CD4-positive, alpha-beta T cell (primary cell): ENCODE measurements around the gene AHNAK. TPM values are rescaled to one million over a fixed set of nuclear protein-coding genes. Genes with fewer than 3 reads are reported as not detected.

ENCODE experiments used
- ATAC-seq: fragments of 200-7000 bp; cut with Tn5 transposase; one replicate; pipeline ENCODE4 v1.10.0; 2022; ENCODE audit warnings: mild to moderate bottlenecking; ENCODE audit not compliant: poor library complexity
- CTCF ChIA-PET: fragments of 350-600 bp; sonication (Branson Sonifier 250); formaldehyde crosslinking; loops from one replicate; lab custom pipeline; 2021; ENCODE audit warnings: antibody characterized with exemption, inconsistent platforms; lab: Charles Lee
- POLR2A ChIA-PET: fragments of 350-600 bp; sonication (Branson Sonifier 250); formaldehyde crosslinking; loops from one replicate; lab custom pipeline; 2021; ENCODE audit warnings: antibody characterized with exemption, inconsistent platforms; lab: Charles Lee
- DNase-seq, 14 experiments: peaks; one replicate each; pipeline ENCODE4 v3.0.0-alpha.2; 2013 to 2020; ENCODE audit warnings: mixed read lengths in 2 of 14
- H3K27ac ChIP-seq, 2 donors: one replicate each; pipeline versions ENCODE4 v1.5.1 to v1.7.0; 2013; ENCODE audit warnings: low read length in 2 of 2, low read depth in 1 of 2, mild to moderate bottlenecking in 1 of 2
- H3K27me3 ChIP-seq, 2 experiments: 1 replicate in 1 of 2; 2 replicates in 1 of 2; pipeline versions ENCODE4 v1.6.1 to v1.7.0; 2013; ENCODE audit warnings: low read length in 2 of 2, control low read depth in 1 of 2, mild to moderate bottlenecking in 1 of 2, moderate library complexity in 1 of 2; ENCODE audit not compliant: insufficient read depth in 2 of 2, control insufficient read depth in 1 of 2
- H3K36me3 ChIP-seq: one replicate; pipeline ENCODE4 v1.6.1; 2013; ENCODE audit warnings: low read length, control low read depth; ENCODE audit not compliant: insufficient read depth
- H3K4me1 ChIP-seq: one replicate; pipeline ENCODE4 v1.6.1; 2013; ENCODE audit warnings: low read length, control low read depth; ENCODE audit not compliant: insufficient read depth
- H3K4me3 ChIP-seq: one replicate; pipeline ENCODE4 v1.5.1; 2013; ENCODE audit warnings: mild to moderate bottlenecking, low read length, moderate library complexity
- H3K9me3 ChIP-seq, 2 experiments: 1 replicate in 1 of 2; 2 replicates in 1 of 2; pipeline versions ENCODE4 v1.6.1 to v1.7.0; 2013; ENCODE audit warnings: low read length in 2 of 2, mild to moderate bottlenecking in 2 of 2, control low read depth in 1 of 2, moderate library complexity in 1 of 2; ENCODE audit not compliant: control insufficient read depth in 1 of 2, insufficient read depth in 1 of 2
- H3K27ac Mint-ChIP-seq: one replicate; pipeline ENCODE4 v1.8.0; 2020; ENCODE audit warnings: mixed read lengths
- H3K27me3 Mint-ChIP-seq: one replicate; pipeline ENCODE4 v1.8.0; 2021; ENCODE audit warnings: mixed read lengths
- H3K36me3 Mint-ChIP-seq: one replicate; pipeline ENCODE4 v1.8.0; 2021; ENCODE audit warnings: low read depth, mixed read lengths
- H3K4me1 Mint-ChIP-seq: one replicate; pipeline ENCODE4 v1.8.0; 2021; ENCODE audit warnings: low read depth, mixed read lengths
- H3K4me3 Mint-ChIP-seq: one replicate; pipeline ENCODE4 v1.8.0; 2020; ENCODE audit warnings: mild to moderate bottlenecking, mixed read lengths
- H3K9me3 Mint-ChIP-seq: one replicate; pipeline ENCODE4 v1.8.0; 2020; ENCODE audit warnings: mixed read lengths
- CTCF ChIP-seq: fragments of 200-600 bp; IDR thresholded peaks from one replicate; pipeline ENCODE4 v1.8.0; 2022; ENCODE audit warnings: antibody characterized with exemption, mild to moderate bottlenecking
- intact Hi-C, 2 experiments: fragments of 100-400 bp; cut with DNase I in 1 of 2; cut with micrococcal nuclease in 1 of 2; formaldehyde crosslinking; loops; one replicate each; pipeline versions ENCODE4 v1.15.1 to v1.9.0; 2023 to 2025; cut with DNase I, micrococcal nuclease
- total RNA-seq, 174 experiments: library from RNA in 2 of 174; stranded (reverse) in 2 of 174; gene quantifications; one replicate each; pipeline ENCODE4 v1.2.3 and lab custom pipeline; 2021 to 2026

AHNAK gene
- total RNA-seq, 2 experiments from 2014 or later = 320 to 332 TPM

- CTCF ChIA-PET = no interaction called here
Observed at GRCh38 chr11:62399878-62400266, 146.7 kb downstream of the AHNAK start.

DNA sequence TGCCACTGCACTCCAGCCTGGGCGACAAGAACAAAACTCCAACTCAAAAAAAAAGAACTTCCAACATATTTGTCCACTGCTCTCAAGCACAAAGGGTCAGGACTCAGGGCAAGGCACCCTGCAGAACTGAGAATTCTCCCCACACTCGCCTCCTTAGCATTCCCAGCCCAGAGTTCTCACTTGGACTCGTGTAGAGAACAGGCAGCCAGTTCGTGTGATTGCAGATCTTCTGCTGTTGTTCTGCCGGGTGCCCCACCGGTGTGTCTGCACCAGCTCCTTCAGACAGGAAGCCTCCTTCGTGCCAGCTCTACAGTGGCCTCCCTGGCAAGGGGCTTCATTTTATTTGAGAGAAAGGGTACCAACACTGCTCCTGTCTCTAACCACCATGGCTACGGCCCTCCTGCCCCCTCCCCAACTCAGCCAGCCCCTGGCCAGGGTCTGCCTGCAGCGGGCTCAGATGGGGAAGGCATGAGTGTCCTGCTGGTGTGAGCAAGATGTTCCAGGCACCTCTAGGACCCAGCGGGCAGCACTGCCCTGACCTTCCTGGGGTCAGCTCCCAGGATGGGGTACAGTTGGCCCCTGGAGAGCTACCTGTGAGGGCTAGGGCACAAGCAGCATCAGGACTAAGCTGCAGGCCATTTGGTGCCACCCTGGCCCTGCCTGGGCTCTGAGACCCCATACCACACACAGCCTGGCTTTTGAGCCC, 147.3 kb downstream of the AHNAK start:
- no peak for TF ChIP-seq CTCF
- Mint-ChIP-seq H3K4me3 (no peak overlapping the region), H3K27me3 (no peaks in the 10 kb centered on the region), H3K36me3 (no peaks in the 10 kb centered on the region), H3K4me1 (peaks cover 35% of the 10 kb centered on the region), H3K27ac (no peak overlapping the region), H3K9me3 (no peaks in the 10 kb centered on the region)
- Histone ChIP-seq H3K27me3 (no peaks in the 10 kb centered on the region), H3K27ac (no peak overlapping the region), H3K4me1 (peaks cover 41% of the 10 kb centered on the region), H3K4me3 (no peak overlapping the region), H3K9me3 (no peaks in the 10 kb centered on the region), H3K36me3 (no peaks in the 10 kb centered on the region)
- no peak for ATAC-seq
- POLR2A ChIA-PET = interaction anchor here (1.3 kb wide), 1 partner anchor 175 kb away, joined by 4 read pairs; the partner anchor contains the start of gene EEF1G
- intact Hi-C loops = loop anchor here in 1 of 2 experiments (5.0 to 10.0 kb wide), 2 partner anchors 463 to 485 kb away; partner anchors contain the start of gene SLC3A2
- CTCF ChIA-PET = no interaction called here
- DNase-seq = peak in 2 of 14 experiments; percentile 19 to 43

More at GRCh38 chr11:62399878-62400266, 146.7 kb downstream of the AHNAK start:
- Histone ChIP-seq H3K27ac (no peak overlapping the region), H3K4me1 (peaks cover 41% of the 10 kb centered on the region), H3K4me3 (no peak overlapping the region), H3K27me3 (no peaks in the 10 kb centered on the region), H3K36me3 (no peaks in the 10 kb centered on the region), H3K9me3 (no peaks in the 10 kb centered on the region)
- intact Hi-C loops = loop anchor here in 1 of 2 experiments (5.0 to 10.0 kb wide), 2 partner anchors 462 to 485 kb away; partner anchors contain the start of gene SLC3A2
- H3K9me3 Mint-ChIP-seq = no peaks in the 10 kb centered on the region
- H3K27ac Mint-ChIP-seq = no peak overlapping the region
- no peak for TF ChIP-seq CTCF
- ATAC-seq (no peak), DNase-seq (no peak)
- H3K27me3 Mint-ChIP-seq = no peaks in the 10 kb centered on the region
- POLR2A ChIA-PET = interaction anchor here (1.3 kb wide), 1 partner anchor 174 kb away, joined by 4 read pairs; the partner anchor contains the start of gene EEF1G
- H3K36me3 Mint-ChIP-seq = no peaks in the 10 kb centered on the region
- H3K4me1 Mint-ChIP-seq = peaks cover 31% of the 10 kb centered on the region
- no peak overlapping the region for H3K4me3 Mint-ChIP-seq

DNA sequence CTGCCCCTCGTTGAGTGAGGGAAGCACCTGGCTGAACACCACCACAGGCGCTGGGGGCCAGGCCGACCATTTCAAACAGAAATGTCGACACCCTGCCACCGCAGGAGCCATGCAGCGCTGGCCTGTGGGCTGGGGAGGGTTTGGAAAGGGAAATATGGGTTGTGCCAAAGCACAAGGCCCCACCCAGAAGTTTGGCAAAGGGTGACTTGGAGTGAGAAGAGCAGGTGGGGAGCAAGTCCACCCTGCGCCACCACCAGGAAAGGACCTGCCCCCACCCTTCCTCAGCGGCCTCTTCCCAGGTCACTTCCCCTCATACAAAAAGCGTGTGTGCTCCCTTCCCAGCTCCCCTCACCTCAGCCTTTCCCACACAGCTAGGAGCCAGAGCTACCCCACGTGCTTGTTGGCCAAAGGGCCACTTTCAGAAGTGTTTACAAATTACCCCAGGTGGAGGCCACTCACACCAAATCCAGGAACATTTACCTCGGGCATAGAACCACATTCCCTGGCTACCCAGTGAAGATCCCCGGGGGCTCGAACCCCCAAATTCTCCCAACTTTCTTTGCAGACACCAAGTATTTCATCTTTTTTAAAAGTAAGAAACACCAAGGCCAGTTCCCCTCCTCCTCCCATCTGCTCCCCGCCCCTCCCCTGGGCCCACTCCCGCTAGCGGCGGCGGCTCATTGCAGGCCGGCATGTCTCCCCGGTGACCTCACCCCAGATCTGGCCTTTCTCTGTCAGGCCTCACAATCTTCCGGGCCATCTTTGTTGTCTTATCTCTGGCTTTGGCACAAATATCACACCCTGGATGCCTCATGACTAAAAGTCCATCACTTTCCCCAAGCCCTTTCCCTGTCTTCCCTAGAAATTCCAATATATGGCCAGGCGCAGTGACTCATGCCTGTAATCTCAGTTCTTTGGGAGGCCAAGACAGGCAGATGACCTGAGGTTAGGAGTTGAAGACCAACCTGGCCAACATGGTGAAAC, 148.3 kb downstream of the AHNAK start:
- no peak overlapping the region for H3K4me3 Mint-ChIP-seq
- CTCF ChIA-PET = no interaction called here
- POLR2A ChIA-PET = interaction anchor here (1.3 kb wide), 1 partner anchor 176 kb away, joined by 4 read pairs; the partner anchor contains the start of gene EEF1G
- H3K27ac ChIP-seq = no peak overlapping the region
- H3K27ac Mint-ChIP-seq = no peak overlapping the region
- no peaks in the 10 kb centered on the region for H3K27me3 ChIP-seq
- ATAC-seq (no peak), DNase-seq (no peak)
- no peaks in the 10 kb centered on the region for H3K9me3 Mint-ChIP-seq
- intact Hi-C loops = loop anchor here in 1 of 2 experiments (5.0 to 10.0 kb wide), 2 partner anchors 464 to 486 kb away; partner anchors contain the start of gene SLC3A2
- no peaks in the 10 kb centered on the region for H3K36me3 ChIP-seq
- no peak for TF ChIP-seq CTCF
- H3K9me3 ChIP-seq = no peaks in the 10 kb centered on the region
- H3K4me1 Mint-ChIP-seq = peaks cover 36% of the 10 kb centered on the region
- no peaks in the 10 kb centered on the region for H3K36me3 Mint-ChIP-seq
- no peak overlapping the region for H3K4me3 ChIP-seq
- H3K4me1 ChIP-seq = peaks cover 41% of the 10 kb centered on the region
- no peaks in the 10 kb centered on the region for H3K27me3 Mint-ChIP-seq
